ENCODE data around the gene PPP6R3. TPM values are rescaled to one million over a fixed set of nuclear protein-coding genes. Genes with fewer than 3 reads are reported as not detected.

PPP6R3 gene
- total and polyA plus RNA-seq, 2 of the 8 experiments (the other 6 are each of a cell fraction or from before 2014, with no cell fraction given) = 44.6 to 150 TPM

DNA sequence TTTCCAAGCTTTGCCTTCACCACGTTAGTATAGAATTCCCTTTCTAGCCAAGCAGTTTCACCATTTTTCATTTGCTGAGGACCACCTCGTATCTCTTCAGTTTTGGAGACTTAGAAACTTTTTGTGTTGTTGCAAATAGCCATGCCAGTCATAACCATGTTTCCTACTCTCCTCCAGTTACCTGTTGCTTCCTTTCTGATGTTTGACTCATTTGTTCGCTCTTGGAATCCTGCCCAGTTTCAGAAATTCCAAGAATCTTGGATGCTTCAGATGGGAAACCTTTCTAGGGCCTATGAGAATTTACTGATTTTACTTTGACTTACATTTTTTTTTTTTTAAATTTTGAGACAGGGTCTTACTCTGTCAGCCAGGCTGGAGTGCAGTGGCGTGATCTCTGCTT, 65.4 kb downstream of the PPP6R3 start (continued):
- TF ChIP-seq YY1 (IDR thresholded peaks at IDR 0.05; ENCODE audit: low read depth, low read length) = no peak
- TF ChIP-seq POLR2AphosphoS5 (IDR thresholded peaks at IDR 0.05; ENCODE audit: low read depth, low read length) = no peak
- no peak for TF ChIP-seq GABPA (IDR thresholded peaks at IDR 0.05; ENCODE audit: borderline replicate concordance, insufficient read depth, low read length)
- TF ChIP-seq, protein P1, sequence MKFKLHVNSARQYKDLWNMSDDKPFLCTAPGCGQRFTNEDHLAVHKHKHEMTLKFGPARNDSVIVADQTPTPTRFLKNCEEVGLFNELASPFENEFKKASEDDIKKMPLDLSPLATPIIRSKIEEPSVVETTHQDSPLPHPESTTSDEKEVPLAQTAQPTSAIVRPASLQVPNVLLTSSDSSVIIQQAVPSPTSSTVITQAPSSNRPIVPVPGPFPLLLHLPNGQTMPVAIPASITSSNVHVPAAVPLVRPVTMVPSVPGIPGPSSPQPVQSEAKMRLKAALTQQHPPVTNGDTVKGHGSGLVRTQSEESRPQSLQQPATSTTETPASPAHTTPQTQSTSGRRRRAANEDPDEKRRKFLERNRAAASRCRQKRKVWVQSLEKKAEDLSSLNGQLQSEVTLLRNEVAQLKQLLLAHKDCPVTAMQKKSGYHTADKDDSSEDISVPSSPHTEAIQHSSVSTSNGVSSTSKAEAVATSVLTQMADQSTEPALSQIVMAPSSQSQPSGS (IDR thresholded peaks at IDR 0.05; ENCODE audit: low read length) = no peak
- no peak for TF ChIP-seq EZH2 (IDR thresholded peaks at IDR 0.05; ENCODE audit: low read depth, low read length, severe bottlenecking)
